K562 (cell line): Measurements from ENCODE around the gene NADK. TPM values are rescaled to one million over a fixed set of nuclear protein-coding genes. Genes with fewer than 3 reads are reported as not detected.

ENCODE experiments used
- ETS2 ChIP-seq: IDR thresholded peaks from 2 replicates; pipeline ENCODE4 v1.6.1; 2016; ENCODE audit warnings: borderline replicate concordance, missing genetic modification characterization, mild to moderate bottlenecking, moderate library complexity, missing compliant biosample characterization; ENCODE audit not compliant: poor library complexity, severe bottlenecking
- FUS ChIP-seq: fragments of 200-400 bp; formaldehyde crosslinking; optimal IDR thresholded peaks from 2 replicates; pipeline ENCODE3; 2017; ENCODE audit warnings: low read depth, low read length
- MYBL2 ChIP-seq, 2 experiments: fragments of 450-650 bp in 1 of 2; sonication (generic) in 1 of 2; formaldehyde crosslinking in 1 of 2; IDR thresholded peaks; 2 replicates each; pipeline versions ENCODE4 v1.6.1 to v1.8.1; 2017 to 2022; ENCODE audit warnings: borderline replicate concordance in 1 of 2, inconsistent platforms in 1 of 2, low read depth in 1 of 2, mild to moderate bottlenecking in 1 of 2, missing genetic modification reagents in 1 of 2, moderate library complexity in 1 of 2
- NBN ChIP-seq: fragments of 450-650 bp; IDR thresholded peaks from 2 replicates; pipeline ENCODE4 v1.6.1; 2016; ENCODE audit warnings: low read depth, mild to moderate bottlenecking
- PRMT5 ChIP-seq: sonication (generic); formaldehyde crosslinking; IDR thresholded peaks from 2 replicates; pipeline ENCODE4 v1.5.0; 2020; ENCODE audit warnings: missing genetic modification reagents
- RCOR1 ChIP-seq, 2 experiments: IDR thresholded peaks; 2 replicates each; pipeline ENCODE4 v1.6.1; 2012; ENCODE audit warnings: low read depth in 2 of 2, low read length in 2 of 2, borderline replicate concordance in 1 of 2, improper control_type of control experiment in 1 of 2
- SMAD1 ChIP-seq: fragments of 150-350 bp; IDR thresholded peaks from 2 replicates; pipeline ENCODE4 v1.6.1; 2014; ENCODE audit warnings: low read length, low read depth; ENCODE audit not compliant: partially characterized antibody
- STAT5A ChIP-seq: IDR thresholded peaks from 2 replicates; pipeline ENCODE4 v1.6.1; 2012; ENCODE audit warnings: low read length, inconsistent platforms, borderline replicate concordance
- ZNF224 ChIP-seq: sonication (generic); formaldehyde crosslinking; IDR thresholded peaks from 2 replicates; pipeline ENCODE4 v1.8.0; 2022; ENCODE audit warnings: mild to moderate bottlenecking, missing genetic modification reagents
- ZNF324 ChIP-seq: fragments of 250-450 bp; sonication (Bioruptor Pico); IDR thresholded peaks from 2 replicates; pipeline ENCODE4 v1.4.0; 2020; ENCODE audit warnings: mild to moderate bottlenecking
- ZNF75A ChIP-seq: fragments of 450-650 bp; formaldehyde crosslinking; IDR thresholded peaks from 2 replicates; pipeline ENCODE4 v1.4.0; 2020; ENCODE audit warnings: mild to moderate bottlenecking
- ZNF785 ChIP-seq: fragments of 250-450 bp; sonication (Bioruptor Pico); IDR thresholded peaks from 2 replicates; pipeline ENCODE4 v1.4.0; 2020; ENCODE audit warnings: mild to moderate bottlenecking
- polyA plus RNA-seq, 8 experiments: library from polyadenylated mRNA; depleted of rRNA in 4 of 8; stranded (reverse) in 5 of 8; unstranded in 3 of 8; fragments of >200 nt; fragmentation: Nextera tagmentation in 2 of 8; fragmentation: Illumina TruSeq in 1 of 8; extraction: Ambion mirVana in 2 of 8; extraction: Trizol in 1 of 8; gene quantifications; 2 replicates each; pipeline versions ENCODE4 v1.2.1 to v1.2.3, GENCODE V29; 2011 to 2014; ENCODE audit warnings: inconsistent platforms in 1 of 8, missing spikeins in 1 of 8
- total RNA-seq, 7 experiments: library from RNA; depleted of rRNA in 6 of 7; stranded (reverse); fragments of >200 nt in 6 of 7; fragmentation: Illumina TruSeq in 2 of 7; extraction: Trizol in 2 of 7; gene quantifications; 2 replicates each; pipeline versions ENCODE4 v1.2.1 to v1.2.3, GENCODE V29; 2011 to 2021; ENCODE audit warnings: low replicate concordance in 1 of 7
- TF ChIP-seq, protein P1 (sequence below): fragments of 250-450 bp; sonication (Bioruptor Pico); IDR thresholded peaks from 2 replicates; pipeline ENCODE4 v1.9.0; 2021; ENCODE audit warnings: mild to moderate bottlenecking
- TF ChIP-seq, protein P2 (sequence below), 2 experiments: IDR thresholded peaks; 2 replicates each; pipeline ENCODE4 v1.6.1; 2012; ENCODE audit warnings: improper control_type of control experiment in 2 of 2, low read depth in 2 of 2, low read length in 2 of 2, borderline replicate concordance in 1 of 2

NADK gene
- total and polyA plus RNA-seq, 9 of the 15 experiments (the other 6 are each of a cell fraction or from before 2014, with no cell fraction given), result 1.5 to 135 (median 75.1) TPM

- TF ChIP-seq, protein P1, sequence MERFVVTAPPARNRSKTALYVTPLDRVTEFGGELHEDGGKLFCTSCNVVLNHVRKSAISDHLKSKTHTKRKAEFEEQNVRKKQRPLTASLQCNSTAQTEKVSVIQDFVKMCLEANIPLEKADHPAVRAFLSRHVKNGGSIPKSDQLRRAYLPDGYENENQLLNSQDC (CRISPR knock-in tag), result no peak
- TF ChIP-seq PRMT5 (CRISPR knock-in tag) (no peak), ETS2 (tag) (no peak), FUS (peak; percentile 18), ZNF75A (no peak), ZNF324 (CRISPR knock-in tag) (no peak), ZNF785 (no peak), MYBL2 (IDR thresholded peaks at IDR 0.05; ENCODE audit: low read depth) (no peak), MYBL2 (CRISPR knock-in tag; IDR thresholded peaks at IDR 0.05; ENCODE audit: borderline replicate concordance) (no peak), ZNF224 (CRISPR knock-in tag) (no peak), SMAD1 (no peak), NBN (no peak), STAT5A (no peak), RCOR1 (IDR thresholded peaks at IDR 0.05; ENCODE audit: borderline replicate concordance in 1 of 2, low read depth in 2 of 2, low read length in 2 of 2) (peak in 1 of 2 experiments; percentile 59; a peak in 1 of 4 replicates)
- TF ChIP-seq, protein P2, sequence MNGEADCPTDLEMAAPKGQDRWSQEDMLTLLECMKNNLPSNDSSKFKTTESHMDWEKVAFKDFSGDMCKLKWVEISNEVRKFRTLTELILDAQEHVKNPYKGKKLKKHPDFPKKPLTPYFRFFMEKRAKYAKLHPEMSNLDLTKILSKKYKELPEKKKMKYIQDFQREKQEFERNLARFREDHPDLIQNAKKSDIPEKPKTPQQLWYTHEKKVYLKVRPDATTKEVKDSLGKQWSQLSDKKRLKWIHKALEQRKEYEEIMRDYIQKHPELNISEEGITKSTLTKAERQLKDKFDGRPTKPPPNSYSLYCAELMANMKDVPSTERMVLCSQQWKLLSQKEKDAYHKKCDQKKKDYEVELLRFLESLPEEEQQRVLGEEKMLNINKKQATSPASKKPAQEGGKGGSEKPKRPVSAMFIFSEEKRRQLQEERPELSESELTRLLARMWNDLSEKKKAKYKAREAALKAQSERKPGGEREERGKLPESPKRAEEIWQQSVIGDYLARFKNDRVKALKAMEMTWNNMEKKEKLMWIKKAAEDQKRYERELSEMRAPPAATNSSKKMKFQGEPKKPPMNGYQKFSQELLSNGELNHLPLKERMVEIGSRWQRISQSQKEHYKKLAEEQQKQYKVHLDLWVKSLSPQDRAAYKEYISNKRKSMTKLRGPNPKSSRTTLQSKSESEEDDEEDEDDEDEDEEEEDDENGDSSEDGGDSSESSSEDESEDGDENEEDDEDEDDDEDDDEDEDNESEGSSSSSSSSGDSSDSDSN (IDR thresholded peaks at IDR 0.05; ENCODE audit: borderline replicate concordance in 1 of 2, low read depth in 2 of 2, low read length in 2 of 2), result no peak
Measured at GRCh38 chr1:1782399-1783221, 4.3 kb upstream of the NADK start (continued).
